Stimulated activated CD8-positive, alpha-beta memory T cell treated with anti-CD3 and anti-CD28 coated beads, Interleukin-4, amount 100 ng/mL, for 1 hour (primary cell): ENCODE data around the gene SCIN.
"Not testable (repeated sequence)": the region's sequence is repeated elsewhere in the genome, so short reads cannot be mapped to it uniquely, and the experiment has no call there.

ENCODE experiments used
- DNase-seq, 2 donors: peaks; one replicate each; pipeline ENCODE4 v3.0.0-alpha.2; 2020; ENCODE audit warnings: low read depth in 2 of 2, low spot score in 1 of 2

The SCIN gene

GRCh38 chr7:12610899-12611298, 40.4 kb downstream of the SCIN start:
- no peak for DNase-seq

- no peak for DNase-seq
Observed at GRCh38 chr7:12612622-12613021, 42.1 kb downstream of the SCIN start.

GRCh38 chr7:12619461-12620069, 49.0 kb downstream of the SCIN start:
- no peak for DNase-seq

GRCh38 chr7:12620371-12620770, 49.9 kb downstream of the SCIN start:
- no peak for DNase-seq

GRCh38 chr7:12623223-12623622, 52.7 kb downstream of the SCIN start:
- DNase-seq: no peak

- no peak for DNase-seq
Observed at GRCh38 chr7:12623885-12624498, 53.5 kb downstream of the SCIN start.

- DNase-seq: no peak
Observed at GRCh38 chr7:12625836-12626235, 55.3 kb downstream of the SCIN start.

GRCh38 chr7:12629816-12630512, 59.4 kb downstream of the SCIN start:
- no peak for DNase-seq

- no peak for DNase-seq
Observed at GRCh38 chr7:12630513-12630819, 59.9 kb downstream of the SCIN start.

- no peak for DNase-seq
Observed at GRCh38 chr7:12633582-12633981, 63.1 kb downstream of the SCIN start.

- DNase-seq: no peak
Observed at GRCh38 chr7:12635830-12636229, 65.3 kb downstream of the SCIN start.

GRCh38 chr7:12637328-12637727, 66.8 kb downstream of the SCIN start:
- DNase-seq: no peak

- no peak for DNase-seq
Observed at GRCh38 chr7:12637819-12638592, 67.5 kb downstream of the SCIN start.

GRCh38 chr7:12638851-12639456, 68.4 kb downstream of the SCIN start:
- no peak for DNase-seq

GRCh38 chr7:12640299-12641096, 70.0 kb downstream of the SCIN start:
- no peak for DNase-seq

- DNase-seq: no peak
Observed at GRCh38 chr7:12641196-12641595, 70.7 kb downstream of the SCIN start.

GRCh38 chr7:12642508-12642907, 72.0 kb downstream of the SCIN start:
- no peak for DNase-seq

- no peak for DNase-seq
Observed at GRCh38 chr7:12643001-12643643, 72.6 kb downstream of the SCIN start.

GRCh38 chr7:12643644-12644043, 73.1 kb downstream of the SCIN start:
- no peak for DNase-seq

GRCh38 chr7:12645212-12645611, 74.7 kb downstream of the SCIN start:
- DNase-seq: not testable (repeated sequence)
